Measurements from ENCODE around the gene OR56A5.
A peak's percentile ranks its signal among the peaks of the same experiment; 100 is the strongest.

Gene OR56A5

GRCh38 chr11:5933116-5933515 lies 35.2 kb downstream of the OR56A5 start:
- intact Hi-C loops (cut with DNase I), result no loop called here
- DNase-seq, result peak in 1 of 10 donors; percentile 62

- intact Hi-C loops (cut with DNase I), result no loop called here
- DNase-seq, result peak in 1 of 10 donors; percentile 44
These were observed 35.6 kb downstream of the OR56A5 start for GRCh38 chr11:5932671-5933070.

- intact Hi-C loops (cut with DNase I), result no loop called here
- DNase-seq, result no peak
These were observed 37.2 kb downstream of the OR56A5 start for GRCh38 chr11:5931061-5931460.

- intact Hi-C loops (cut with DNase I), result no loop called here
- peak in 1 of 10 donors; percentile 79 for DNase-seq
These were observed 37.7 kb downstream of the OR56A5 start for GRCh38 chr11:5930614-5931013.

- peak in 1 of 10 donors; percentile 65 for DNase-seq
- intact Hi-C loops (cut with DNase I), result no loop called here
These were observed 38.5 kb downstream of the OR56A5 start for GRCh38 chr11:5929571-5930368.

GRCh38 chr11:5928811-5929210 lies 39.5 kb downstream of the OR56A5 start:
- intact Hi-C loops (cut with DNase I), result no loop called here
- peak in 1 of 10 donors; percentile 46 for DNase-seq

GRCh38 chr11:5928271-5928670 lies 40.0 kb downstream of the OR56A5 start:
- peak in 1 of 10 donors; percentile 22 for DNase-seq
- intact Hi-C loops (cut with DNase I), result no loop called here

- intact Hi-C loops (cut with DNase I), result no loop called here
- no peak for DNase-seq
These were observed 44.5 kb downstream of the OR56A5 start for GRCh38 chr11:5923794-5924193.

GRCh38 chr11:5923427-5923776 lies 44.9 kb downstream of the OR56A5 start:
- DNase-seq, result peak in 1 of 10 donors; percentile 41

GRCh38 chr11:5922749-5923426 lies 45.4 kb downstream of the OR56A5 start:
- no peak for DNase-seq
- intact Hi-C loops (cut with DNase I), result no loop called here

More at GRCh38 chr11:5923427-5923776, 44.9 kb downstream of the OR56A5 start:
- intact Hi-C loops (cut with DNase I), result no loop called here

Measured in posterior cingulate gyrus (tissue), 11 donors.